SU-DHL-6 (cell line): Measurements from ENCODE around the gene KLHL25.
"Not testable (repeated sequence)": the region's sequence is repeated elsewhere in the genome, so short reads cannot be mapped to it uniquely, and the experiment has no call there.

ENCODE experiments used
- H2AFZ ChIP-seq: fragments of 200-600 bp; sonication (generic); 2 replicates; pipeline ENCODE4 v1.6.1; 2014; ENCODE audit warnings: low read depth, mild to moderate bottlenecking, moderate library complexity, mixed read lengths, antibody characterized with exemption, low read length; ENCODE audit not compliant: severe bottlenecking
- H3F3A ChIP-seq: fragments of 200-600 bp; shearing (Covaris generic); 2 replicates; pipeline ENCODE4 v1.6.0; 2016; ENCODE audit warnings: antibody characterized with exemption, mild to moderate bottlenecking; ENCODE audit not compliant: insufficient read depth
- H3K27ac ChIP-seq: fragments of 200-600 bp; sonication (generic); 2 replicates; pipeline ENCODE4 v1.5.1; 2016; ENCODE audit warnings: low read depth, mild to moderate bottlenecking, low read length, moderate library complexity, mixed read lengths
- H3K27me3 ChIP-seq: fragments of 200-600 bp; sonication (generic), shearing (Covaris generic); 2 replicates; pipeline ENCODE4 v1.6.0; 2014; ENCODE audit warnings: mild to moderate bottlenecking, low read length
- H3K36me3 ChIP-seq: fragments of 200-600 bp; sonication (generic); 2 replicates; pipeline ENCODE4 v1.6.1; 2014; ENCODE audit warnings: mild to moderate bottlenecking, low read length, mixed read lengths
- H3K4me2 ChIP-seq: fragments of 300-600, 200-600 bp; shearing (Covaris generic), sonication (generic); 2 replicates; pipeline ENCODE4 v1.6.0; 2014; ENCODE audit warnings: low read length, low read depth, mild to moderate bottlenecking; ENCODE audit not compliant: poor library complexity, severe bottlenecking
- H3K4me3 ChIP-seq: fragments of 200-600 bp; sonication (generic); 2 replicates; pipeline ENCODE4 v1.5.1; 2014; ENCODE audit warnings: antibody characterized with exemption, low read length, mild to moderate bottlenecking, mixed read lengths; ENCODE audit not compliant: insufficient read depth, poor library complexity, severe bottlenecking
- H3K79me2 ChIP-seq: fragments of 200-600 bp; sonication (generic); 2 replicates; pipeline ENCODE4 v1.6.1; 2014; ENCODE audit warnings: mild to moderate bottlenecking, low read length, moderate library complexity; ENCODE audit not compliant: insufficient read depth
- H3K9ac ChIP-seq: fragments of 200-600 bp; sonication (generic); 2 replicates; pipeline ENCODE4 v1.7.0; 2014; ENCODE audit warnings: mild to moderate bottlenecking, low read length
- H3K9me2 ChIP-seq: fragments of 200-600 bp; sonication (generic); replicated peaks from 2 replicates; pipeline ENCODE4 v1.6.1; 2014; ENCODE audit warnings: low read length; ENCODE audit not compliant: insufficient read depth
- H3K9me3 ChIP-seq: fragments of 200-600 bp; sonication (generic); 2 replicates; pipeline ENCODE4 v1.6.1; 2014; ENCODE audit warnings: low read length, mixed read lengths; ENCODE audit not compliant: insufficient read depth
- H4K20me1 ChIP-seq: fragments of 200-600 bp; sonication (generic); 2 replicates; pipeline ENCODE4 v1.6.1; 2014; ENCODE audit warnings: low read depth, mild to moderate bottlenecking, antibody characterized with exemption, low read length, moderate library complexity, mixed read lengths
- EZH2phosphoT487 ChIP-seq: fragments of 200-600 bp; sonication (generic), shearing (Covaris generic); conservative IDR thresholded peaks from 2 replicates; pipeline ENCODE4 v1.6.1; 2018; ENCODE audit warnings: mild to moderate bottlenecking, antibody characterized with exemption, low read length, moderate library complexity, mixed read lengths
- TF ChIP-seq, protein P1 (sequence below): fragments of 200-600 bp; sonication (generic); IDR thresholded peaks from one replicate; pipeline ENCODE4 v1.5.1; 2017; ENCODE audit warnings: antibody characterized with exemption, mild to moderate bottlenecking, low read length, moderate library complexity; ENCODE audit not compliant: insufficient read depth, poor library complexity, severe bottlenecking

The KLHL25 gene

DNA sequence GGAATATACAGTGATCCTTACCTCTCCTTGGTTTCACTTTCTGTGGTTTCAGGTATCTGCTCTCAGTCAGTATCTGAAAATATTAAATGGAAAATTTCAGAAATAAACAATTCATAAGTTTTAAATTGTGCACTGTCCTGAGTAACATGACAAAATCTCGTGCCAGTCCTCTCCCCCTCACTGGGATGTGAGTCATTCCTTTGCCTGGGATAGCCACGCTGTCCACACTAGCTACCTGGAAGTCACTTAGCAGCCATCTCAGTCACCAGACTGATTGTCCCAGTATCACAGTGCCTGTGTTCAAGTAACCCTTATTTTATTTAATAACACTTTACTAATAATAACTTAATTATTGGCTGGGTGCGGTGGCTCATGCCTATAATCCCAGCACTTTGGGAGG lies 15.3 kb upstream of the KLHL25 start:
- Histone ChIP-seq H3F3A (no peaks in the 10 kb centered on the region), H3K27ac (no peak overlapping the region), H3K36me3 (no peaks in the 10 kb centered on the region), H3K9ac (no peak overlapping the region), H3K4me2 (no peak overlapping the region), H3K27me3 (no peaks in the 10 kb centered on the region), H3K9me3 (no peaks in the 10 kb centered on the region), H3K9me2 (no peaks in the 10 kb centered on the region), H4K20me1 (no peaks in the 10 kb centered on the region), H2AFZ (no peak overlapping the region), H3K4me3 (no peak overlapping the region), H3K79me2 (no peaks in the 10 kb centered on the region)
- TF ChIP-seq EZH2phosphoT487, result no peak
- TF ChIP-seq, protein P1, sequence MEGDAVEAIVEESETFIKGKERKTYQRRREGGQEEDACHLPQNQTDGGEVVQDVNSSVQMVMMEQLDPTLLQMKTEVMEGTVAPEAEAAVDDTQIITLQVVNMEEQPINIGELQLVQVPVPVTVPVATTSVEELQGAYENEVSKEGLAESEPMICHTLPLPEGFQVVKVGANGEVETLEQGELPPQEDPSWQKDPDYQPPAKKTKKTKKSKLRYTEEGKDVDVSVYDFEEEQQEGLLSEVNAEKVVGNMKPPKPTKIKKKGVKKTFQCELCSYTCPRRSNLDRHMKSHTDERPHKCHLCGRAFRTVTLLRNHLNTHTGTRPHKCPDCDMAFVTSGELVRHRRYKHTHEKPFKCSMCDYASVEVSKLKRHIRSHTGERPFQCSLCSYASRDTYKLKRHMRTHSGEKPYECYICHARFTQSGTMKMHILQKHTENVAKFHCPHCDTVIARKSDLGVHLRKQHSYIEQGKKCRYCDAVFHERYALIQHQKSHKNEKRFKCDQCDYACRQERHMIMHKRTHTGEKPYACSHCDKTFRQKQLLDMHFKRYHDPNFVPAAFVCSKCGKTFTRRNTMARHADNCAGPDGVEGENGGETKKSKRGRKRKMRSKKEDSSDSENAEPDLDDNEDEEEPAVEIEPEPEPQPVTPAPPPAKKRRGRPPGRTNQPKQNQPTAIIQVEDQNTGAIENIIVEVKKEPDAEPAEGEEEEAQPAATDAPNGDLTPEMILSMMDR, result no peak

DNA sequence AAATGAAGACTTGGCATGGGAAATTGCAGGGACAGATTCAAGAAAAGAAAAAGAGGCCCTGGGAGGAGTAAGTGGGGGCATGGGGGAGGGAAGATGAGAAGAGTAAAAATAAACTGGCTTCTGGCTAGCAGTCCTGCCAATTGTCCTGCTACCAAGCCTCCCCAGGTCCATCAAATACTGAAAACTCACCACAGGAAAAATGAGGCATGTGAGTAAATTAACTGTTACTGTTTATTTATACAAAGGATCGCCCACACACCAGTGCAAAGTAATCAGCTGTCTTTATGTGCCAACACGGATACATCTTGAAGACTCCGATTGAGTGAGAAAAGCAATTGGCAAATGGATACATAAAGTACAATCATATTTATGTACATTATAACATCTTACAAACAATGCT lies 10.7 kb upstream of the KLHL25 start:
- Histone ChIP-seq H2AFZ (no peak overlapping the region), H3F3A (no peaks in the 10 kb centered on the region), H3K9me3 (no peaks in the 10 kb centered on the region), H3K4me2 (no peak overlapping the region), H3K27ac (no peak overlapping the region), H3K4me3 (no peak overlapping the region), H4K20me1 (no peaks in the 10 kb centered on the region), H3K27me3 (no peaks in the 10 kb centered on the region), H3K79me2 (no peaks in the 10 kb centered on the region), H3K9ac (no peak overlapping the region), H3K9me2 (no peaks in the 10 kb centered on the region), H3K36me3 (no peaks in the 10 kb centered on the region)
- TF ChIP-seq EZH2phosphoT487, result no peak
- TF ChIP-seq, protein P1, result no peak

DNA sequence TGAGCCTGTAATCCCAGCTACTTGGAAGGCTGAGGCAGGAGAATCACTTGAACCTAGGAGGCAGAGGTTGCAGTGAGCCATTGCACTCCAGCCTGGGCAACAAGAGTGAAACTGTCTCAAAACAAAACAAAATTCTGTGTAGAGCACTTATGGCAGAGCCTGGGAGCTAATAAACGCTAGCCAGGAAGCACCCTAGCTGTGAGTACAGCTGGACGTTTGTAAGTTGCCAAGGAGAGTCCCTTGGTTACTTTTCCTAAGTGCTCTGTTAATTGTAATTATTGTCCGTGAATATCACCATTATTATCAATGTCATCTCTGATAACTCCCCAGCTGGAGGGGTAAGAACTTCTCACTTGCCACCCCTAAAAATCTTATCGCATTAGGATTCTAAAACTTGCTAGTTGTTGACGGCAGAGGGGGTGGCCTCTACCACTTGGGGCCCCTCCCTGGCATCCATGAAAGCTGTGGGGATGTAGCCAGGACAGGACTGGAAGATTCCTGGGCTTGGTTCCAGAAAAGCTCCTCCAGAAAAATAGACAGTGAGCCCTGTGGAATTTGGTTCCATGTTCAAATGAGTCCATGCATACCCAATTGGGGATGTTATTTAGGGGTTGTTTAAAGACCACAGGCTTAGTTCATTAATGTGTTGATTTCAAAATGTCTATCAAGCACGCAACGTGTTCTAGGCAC lies 9.9 kb upstream of the KLHL25 start:
- no peaks in the 10 kb centered on the region for H3F3A ChIP-seq
- no peaks in the 10 kb centered on the region for H4K20me1 ChIP-seq
- H3K4me3 ChIP-seq, result no peak overlapping the region
- no peak overlapping the region for H3K9ac ChIP-seq
- no peaks in the 10 kb centered on the region for H3K36me3 ChIP-seq
- no peak overlapping the region for H3K4me2 ChIP-seq
- no peaks in the 10 kb centered on the region for H3K79me2 ChIP-seq
- no peaks in the 10 kb centered on the region for H3K9me3 ChIP-seq
- H3K9me2 ChIP-seq, result no peaks in the 10 kb centered on the region
- H3K27ac ChIP-seq, result no peak overlapping the region
- H3K27me3 ChIP-seq, result no peaks in the 10 kb centered on the region
- H2AFZ ChIP-seq, result no peak overlapping the region
- no peak for TF ChIP-seq EZH2phosphoT487
- TF ChIP-seq, protein P1, result no peak

DNA sequence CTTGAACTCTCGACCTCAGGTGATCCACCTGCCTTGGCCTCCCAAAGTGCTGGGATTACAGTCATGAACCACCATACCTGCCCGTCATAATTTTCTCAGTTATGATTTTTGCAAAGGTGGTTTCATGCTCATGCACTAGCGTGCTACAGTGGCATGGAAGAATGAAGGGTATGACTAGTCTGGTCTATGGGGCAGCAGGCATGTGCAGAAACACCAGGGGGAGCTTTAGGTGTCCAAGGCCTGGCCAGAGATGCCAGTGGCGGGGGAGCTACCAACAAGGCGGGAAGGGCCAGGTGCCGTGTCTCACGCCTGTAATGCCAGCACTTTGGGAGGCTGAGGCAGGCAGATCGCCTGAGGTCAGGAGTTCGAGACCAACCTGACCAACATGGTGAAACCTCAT lies 7.9 kb upstream of the KLHL25 start:
- H3K36me3 ChIP-seq, H3K9ac ChIP-seq, H4K20me1 ChIP-seq, H3K27ac ChIP-seq, H3F3A ChIP-seq, H3K9me2 ChIP-seq, H3K9me3 ChIP-seq, H3K4me2 ChIP-seq, H3K27me3 ChIP-seq, H3K79me2 ChIP-seq, H2AFZ ChIP-seq, H3K4me3 ChIP-seq: not testable (repeated sequence)
